G401 (cell line): ENCODE measurements around the gene WRAP73. TPM values are rescaled to one million over a fixed set of nuclear protein-coding genes. Genes with fewer than 3 reads are reported as not detected.
"Not testable (repeated sequence)": the region's sequence is repeated elsewhere in the genome, so short reads cannot be mapped to it uniquely, and the experiment has no call there.

Source experiments
- DNase-seq: peaks from one replicate; pipeline ENCODE4 v3.0.0-alpha.2; 2015; ENCODE audit warnings: low spot score
- in situ Hi-C: cut with HindIII; loops from 2 replicates; pipeline ENCODE4 v1.10.0; 2016; ENCODE audit warnings: low sequenced_read_pairs, mixed read lengths
- total RNA-seq: library from RNA; depleted of rRNA; stranded (reverse); fragments of >200 nt; shearing (Covaris generic); gene quantifications from 2 replicates; pipeline ENCODE4 v1.2.3, GENCODE V29; 2014; rRNA removed

The WRAP73 gene
- total RNA-seq, 1 experiment from 2014 or later: 40.8 TPM

- in situ Hi-C loops: no loop called here
- DNase-seq: no peak
These were observed 58.7 kb downstream of the WRAP73 start for GRCh38 chr1:3590951-3591865.

DNA sequence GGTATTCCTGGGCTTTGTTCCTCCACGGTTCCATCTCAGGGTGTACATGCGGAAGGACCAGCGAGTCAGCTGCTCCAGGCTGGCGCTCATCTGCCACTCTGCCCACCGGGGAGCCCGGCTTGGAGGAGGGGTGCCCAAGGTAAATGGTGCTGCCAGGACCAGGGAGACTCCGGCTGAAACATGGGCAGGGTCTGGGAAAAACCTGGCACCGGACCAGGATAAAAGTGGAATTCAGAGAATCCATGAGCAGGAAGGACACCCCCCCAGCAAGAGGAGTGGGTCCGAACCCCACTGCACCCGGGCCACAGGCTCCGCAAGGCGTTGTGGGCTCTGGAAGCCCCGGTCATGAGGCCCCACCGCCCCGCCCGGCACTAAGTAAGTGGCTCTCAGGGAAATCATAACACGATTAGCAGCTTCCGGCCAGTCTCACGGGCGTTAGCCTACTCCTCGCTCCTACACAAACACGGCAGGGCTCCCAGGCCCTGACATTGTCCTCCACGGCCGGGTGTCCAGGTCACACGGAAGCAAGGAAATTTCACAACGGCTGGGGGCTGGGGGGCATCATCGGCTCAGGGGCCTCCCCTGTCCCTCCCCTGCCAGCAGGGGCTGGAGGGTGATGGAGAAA, 59.7 kb downstream of the WRAP73 start:
- DNase-seq: no peak
- in situ Hi-C loops: no loop called here

- no peak for DNase-seq
- in situ Hi-C loops: no loop called here
These were observed 61.5 kb downstream of the WRAP73 start for GRCh38 chr1:3588395-3588794.

DNA sequence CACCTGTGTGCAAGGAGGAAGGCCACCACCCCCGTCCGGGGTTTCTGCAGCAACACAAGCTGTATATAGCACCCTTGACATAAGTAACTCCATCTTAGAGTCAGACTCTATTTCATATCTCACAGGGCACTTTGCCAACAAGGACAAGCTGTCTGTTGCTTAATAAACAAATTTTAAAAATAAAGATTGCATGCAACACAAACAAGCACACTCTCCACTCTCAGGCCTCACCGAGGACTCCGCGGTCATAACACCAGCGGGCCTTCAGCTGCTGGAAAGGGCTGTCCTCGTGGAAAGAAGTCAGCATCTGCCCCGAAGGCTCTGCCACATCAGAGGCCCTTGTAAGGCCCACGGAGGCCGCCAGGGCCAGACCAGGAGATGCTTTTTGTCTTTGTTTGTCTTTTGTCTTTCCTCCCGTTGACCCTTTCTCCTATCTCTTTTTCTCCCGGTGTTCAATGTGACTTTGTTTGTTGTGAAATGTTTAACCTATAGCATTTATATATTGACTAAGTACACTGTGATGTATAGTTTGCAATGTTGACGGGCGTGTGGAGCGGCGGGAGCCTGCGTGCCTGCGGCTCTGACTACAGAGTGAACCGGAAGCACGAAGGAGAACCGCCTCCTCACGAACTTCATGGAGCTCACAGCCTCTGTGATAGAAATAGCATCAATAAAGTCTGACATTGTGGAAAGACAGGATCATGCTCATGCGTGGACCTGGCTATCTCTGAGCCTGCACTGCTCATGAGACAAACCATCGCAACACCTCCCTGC, 62.7 kb downstream of the WRAP73 start:
- in situ Hi-C loops: no loop called here
- DNase-seq: no peak

GRCh38 chr1:3585940-3586568, 63.8 kb downstream of the WRAP73 start:
- in situ Hi-C loops: no loop called here
- DNase-seq: no peak

- DNase-seq, in situ Hi-C loops: not testable (repeated sequence)
These were observed 64.5 kb downstream of the WRAP73 start for GRCh38 chr1:3585353-3585868.

- in situ Hi-C loops: no loop called here
- DNase-seq: no peak
These were observed 65.0 kb downstream of the WRAP73 start for GRCh38 chr1:3584915-3585314.

GRCh38 chr1:3583751-3584150, 66.2 kb downstream of the WRAP73 start:
- in situ Hi-C loops: not testable (repeated sequence)

DNA sequence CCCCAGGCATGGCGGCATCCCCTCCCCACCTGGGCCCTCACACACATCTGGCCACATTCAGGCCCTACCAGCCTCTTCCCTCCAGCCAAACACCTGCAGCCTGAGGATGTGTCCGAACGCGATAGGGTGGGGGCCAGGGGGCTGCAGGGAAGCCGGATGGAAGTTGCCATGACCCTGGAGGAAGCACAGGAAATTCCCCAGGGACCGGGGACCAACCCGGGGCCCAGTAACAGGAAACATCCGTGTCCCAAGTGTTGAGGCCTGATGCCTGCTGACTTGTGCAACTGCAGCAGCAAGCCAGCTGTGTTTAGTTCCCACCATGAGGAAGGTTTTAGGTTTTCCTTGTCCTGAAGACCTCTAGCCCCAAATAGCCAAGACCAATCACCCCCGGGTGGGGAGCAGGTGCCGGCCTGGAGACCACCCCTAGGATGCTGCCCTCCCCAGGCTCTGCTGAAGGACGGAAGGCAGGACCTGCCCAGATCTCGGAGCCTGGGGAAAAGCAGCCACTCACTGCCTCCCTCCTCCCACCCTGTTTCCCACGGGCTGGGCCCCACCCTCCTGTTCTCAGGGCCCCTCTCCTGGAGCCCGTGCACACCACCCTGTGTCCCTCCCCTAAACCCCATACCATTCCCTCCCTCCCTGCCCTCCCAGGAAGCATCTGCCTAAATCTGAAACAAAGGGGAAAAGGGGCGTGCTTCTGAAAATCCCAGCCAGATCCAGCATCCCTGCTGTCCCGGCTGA, 68.4 kb downstream of the WRAP73 start:
- in situ Hi-C loops: no loop called here
- DNase-seq: no peak

More at GRCh38 chr1:3583751-3584150, 66.2 kb downstream of the WRAP73 start:
- DNase-seq: not testable (repeated sequence)

Other genes with a start within 250 kb of the WRAP73 start
- gene ARHGEF16, start 195.4 kb downstream of the WRAP73 start, total RNA-seq: 16.0 and 20.2 TPM in 2 replicates
- 8.1 and 8.7 TPM in 2 replicates for gene MEGF6, start 38.6 kb downstream of the WRAP73 start, total RNA-seq
- 19.2 and 21.7 TPM in 2 replicates for gene TPRG1L, start 25.1 kb downstream of the WRAP73 start, total RNA-seq
- 0.86 and 2.4 TPM in 2 replicates for gene TP73, start 2.4 kb upstream of the WRAP73 start, total RNA-seq
- gene CCDC27, start 102.3 kb upstream of the WRAP73 start, total RNA-seq: not detected in 2 replicates
- gene SMIM1, start 122.6 kb upstream of the WRAP73 start, total RNA-seq: 20.1 and 26.6 TPM in 2 replicates
- 35.4 and 41.8 TPM in 2 replicates for gene LRRC47, start 146.4 kb upstream of the WRAP73 start, total RNA-seq
- gene CEP104, start 207.1 kb upstream of the WRAP73 start, total RNA-seq: 6.0 and 17.5 TPM in 2 replicates
- 7.6 and 10.0 TPM in 2 replicates for gene DFFB, start 207.4 kb upstream of the WRAP73 start, total RNA-seq